ENCODE data around the gene ATG16L2.
A peak's percentile ranks its signal among the peaks of the same experiment; 100 is the strongest.
"Not testable (repeated sequence)": the region's sequence is repeated elsewhere in the genome, so short reads cannot be mapped to it uniquely, and the experiment has no call there.

Gene ATG16L2

DNA sequence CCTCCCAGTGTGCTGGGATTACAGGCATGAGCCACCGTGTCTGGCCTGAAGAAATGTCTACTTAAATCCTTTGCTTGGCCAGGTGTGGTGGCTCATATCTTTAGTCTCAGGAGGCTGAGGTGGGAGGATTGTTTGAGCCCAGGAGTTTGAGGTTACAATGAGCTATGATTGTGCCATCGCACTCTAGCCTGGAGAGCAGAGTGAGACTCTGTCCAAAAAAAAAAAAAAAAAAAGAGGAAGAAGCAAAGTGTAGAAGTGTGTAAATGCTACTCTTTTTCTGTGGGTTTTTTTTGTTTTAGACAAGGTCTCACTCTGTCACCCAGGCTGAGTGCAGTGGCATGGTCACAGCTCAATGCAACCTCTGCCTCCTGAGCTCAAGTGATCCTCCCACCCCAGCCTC is 6.4 kb upstream of the ATG16L2 start:
- DNase-seq (ENCODE audit: low read depth), result no peak
- no peak overlapping the region for H3K4me3 ChIP-seq (ENCODE audit: low read length)
- TF ChIP-seq, protein P1, sequence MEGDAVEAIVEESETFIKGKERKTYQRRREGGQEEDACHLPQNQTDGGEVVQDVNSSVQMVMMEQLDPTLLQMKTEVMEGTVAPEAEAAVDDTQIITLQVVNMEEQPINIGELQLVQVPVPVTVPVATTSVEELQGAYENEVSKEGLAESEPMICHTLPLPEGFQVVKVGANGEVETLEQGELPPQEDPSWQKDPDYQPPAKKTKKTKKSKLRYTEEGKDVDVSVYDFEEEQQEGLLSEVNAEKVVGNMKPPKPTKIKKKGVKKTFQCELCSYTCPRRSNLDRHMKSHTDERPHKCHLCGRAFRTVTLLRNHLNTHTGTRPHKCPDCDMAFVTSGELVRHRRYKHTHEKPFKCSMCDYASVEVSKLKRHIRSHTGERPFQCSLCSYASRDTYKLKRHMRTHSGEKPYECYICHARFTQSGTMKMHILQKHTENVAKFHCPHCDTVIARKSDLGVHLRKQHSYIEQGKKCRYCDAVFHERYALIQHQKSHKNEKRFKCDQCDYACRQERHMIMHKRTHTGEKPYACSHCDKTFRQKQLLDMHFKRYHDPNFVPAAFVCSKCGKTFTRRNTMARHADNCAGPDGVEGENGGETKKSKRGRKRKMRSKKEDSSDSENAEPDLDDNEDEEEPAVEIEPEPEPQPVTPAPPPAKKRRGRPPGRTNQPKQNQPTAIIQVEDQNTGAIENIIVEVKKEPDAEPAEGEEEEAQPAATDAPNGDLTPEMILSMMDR (conservative IDR thresholded peaks at IDR 0.05; ENCODE audit: low read depth, low read length), result no peak

GRCh38 chr11:72808331-72808798 is 5.8 kb upstream of the ATG16L2 start:
- DNase-seq (ENCODE audit: low read depth), result no peak
- H3K4me3 ChIP-seq (ENCODE audit: low read length), result no peak overlapping the region
- TF ChIP-seq, protein P1 (conservative IDR thresholded peaks at IDR 0.05; ENCODE audit: low read depth, low read length), result no peak

DNA sequence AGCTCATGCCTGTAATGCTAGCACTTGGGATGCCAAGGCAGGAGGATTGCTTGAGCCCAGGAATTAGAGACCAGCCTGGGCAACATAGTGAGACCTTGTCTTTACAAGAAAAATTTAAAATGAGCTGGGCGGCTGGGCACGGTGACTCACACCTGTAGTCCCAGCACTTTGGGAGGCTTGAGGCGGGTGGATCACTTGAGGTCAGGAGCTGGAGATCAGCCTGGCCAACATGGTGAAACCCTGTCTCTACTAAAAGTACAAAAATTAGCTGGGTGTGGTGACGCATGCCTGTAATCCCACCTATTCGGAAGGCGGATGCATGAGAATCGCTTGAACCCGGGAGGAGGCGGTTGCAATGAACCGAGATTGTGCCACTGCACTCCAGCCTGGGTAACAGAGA is 2.5 kb upstream of the ATG16L2 start:
- DNase-seq (ENCODE audit: low read depth); H3K4me3 ChIP-seq (ENCODE audit: low read length): not testable (repeated sequence)

- DNase-seq (ENCODE audit: low read depth), result no peak
- TF ChIP-seq, protein P1 (conservative IDR thresholded peaks at IDR 0.05; ENCODE audit: low read depth, low read length), result no peak
- no peak overlapping the region for H3K4me3 ChIP-seq (ENCODE audit: low read length)
Observed at GRCh38 chr11:72812604-72812966, 1.6 kb upstream of the ATG16L2 start.

DNA sequence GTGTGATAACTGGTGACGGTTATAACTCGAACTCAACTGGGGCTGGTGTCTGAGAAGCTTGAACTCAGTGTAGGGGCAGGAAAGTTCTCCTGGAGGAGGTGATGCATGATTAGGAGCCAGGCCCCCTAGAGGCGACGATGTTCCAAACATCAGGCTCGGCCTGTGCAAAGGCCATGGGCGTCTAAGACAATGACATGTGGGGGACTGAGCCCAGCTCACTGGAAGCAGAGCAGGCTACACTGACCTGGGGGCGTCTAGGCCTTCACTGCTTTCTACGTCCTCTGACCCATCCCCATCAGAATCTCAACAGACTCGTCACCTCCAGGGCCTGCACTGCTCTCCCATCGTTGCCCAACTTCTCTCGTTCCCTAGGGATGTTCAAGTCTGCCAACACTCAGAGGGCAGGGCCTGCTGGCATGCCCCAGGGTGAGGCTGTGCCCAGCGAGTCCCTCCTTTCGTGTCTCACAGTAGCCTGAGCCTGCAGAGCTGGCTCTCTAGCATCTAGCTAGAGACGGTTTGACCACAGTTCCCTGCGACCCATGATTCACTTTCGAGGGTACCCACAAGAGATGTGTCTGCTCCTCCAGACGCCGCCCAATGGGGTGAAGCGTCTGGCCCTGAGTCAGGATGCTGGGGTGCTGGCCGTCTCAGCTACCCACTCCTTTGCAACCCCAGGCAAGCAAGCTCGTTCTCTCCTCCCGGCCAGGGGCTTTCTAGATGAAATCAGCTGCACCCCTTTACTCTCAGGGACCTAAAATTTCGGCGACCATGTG is 1.1 kb upstream of the ATG16L2 start:
- DNase-seq (ENCODE audit: low read depth), result no peak
- peak overlapping the region; percentile 64 for H3K4me3 ChIP-seq (ENCODE audit: low read length)

GRCh38 chr11:72813740-72814285 is 398 bp upstream of the ATG16L2 start:
- no peak for DNase-seq (ENCODE audit: low read depth)
- TF ChIP-seq, protein P1 (conservative IDR thresholded peaks at IDR 0.05; ENCODE audit: low read depth, low read length), result no peak
- peak overlapping the region; percentile 64 for H3K4me3 ChIP-seq (ENCODE audit: low read length)

More for the DNA sequence above, 1.1 kb upstream of the ATG16L2 start:
- TF ChIP-seq, protein P1 (conservative IDR thresholded peaks at IDR 0.05; ENCODE audit: low read depth, low read length), result peak; percentile 66

- no peak for DNase-seq (ENCODE audit: low read depth)
- TF ChIP-seq, protein P1 (conservative IDR thresholded peaks at IDR 0.05; ENCODE audit: low read depth, low read length), result no peak
- peak overlapping the region; percentile 78 for H3K4me3 ChIP-seq (ENCODE audit: low read length)
Observed at GRCh38 chr11:72815110-72815618, 953 bp downstream of the ATG16L2 start.

Measured in retinal pigment epithelial cell (primary cell).